Skeletal muscle satellite cell (primary cell): ENCODE measurements around the gene FOXP1.

Experiments used
- H3K27me3 ChIP-seq: 2 replicates; pipeline ENCODE4 v1.7.0; 2013; ENCODE audit warnings: low read length; ENCODE audit not compliant: control insufficient read depth, insufficient read depth
- H3K36me3 ChIP-seq: 2 replicates; pipeline ENCODE4 v1.7.0; 2013; ENCODE audit warnings: mild to moderate bottlenecking, control low read depth, low read length; ENCODE audit not compliant: insufficient read depth
- H3K4me1 ChIP-seq: 2 replicates; pipeline ENCODE4 v1.7.0; 2013; ENCODE audit warnings: low read length; ENCODE audit not compliant: control insufficient read depth, insufficient read depth
- H3K4me2 ChIP-seq: 2 replicates; pipeline ENCODE4 v1.7.0; 2013; ENCODE audit warnings: mild to moderate bottlenecking, low read length
- H3K4me3 ChIP-seq: 2 replicates; pipeline ENCODE4 v1.7.0; 2013; ENCODE audit warnings: low read length
- H3K9ac ChIP-seq: 2 replicates; pipeline ENCODE4 v1.7.0; 2013; ENCODE audit warnings: mild to moderate bottlenecking, low read depth, low read length, moderate library complexity
- H3K9me3 ChIP-seq: replicated peaks from 2 replicates; pipeline ENCODE4 v1.7.0; 2013; ENCODE audit warnings: mild to moderate bottlenecking, control low read depth, low read length

FOXP1 gene

GRCh38 chr3:71066356-71066755 lies 517.2 kb downstream of the FOXP1 start:
- peak overlapping the region; percentile 95 for H3K9ac ChIP-seq
- no peaks in the 10 kb centered on the region for H3K36me3 ChIP-seq
- peaks cover 41% of the 10 kb centered on the region for H3K4me1 ChIP-seq
- H3K27me3 ChIP-seq, result no peaks in the 10 kb centered on the region
- H3K4me2 ChIP-seq, result peak overlapping the region; percentile 88
- H3K9me3 ChIP-seq, result no peaks in the 10 kb centered on the region
- H3K4me3 ChIP-seq, result no peak overlapping the region

- Histone ChIP-seq H3K27me3 (no peaks in the 10 kb centered on the region), H3K4me1 (peaks cover 47% of the 10 kb centered on the region), H3K36me3 (no peaks in the 10 kb centered on the region), H3K4me2 (peak overlapping the region; percentile 88), H3K9me3 (no peaks in the 10 kb centered on the region), H3K9ac (peak overlapping the region; percentile 95), H3K4me3 (peak overlapping the region; percentile 79)
These were observed 517.8 kb downstream of the FOXP1 start for GRCh38 chr3:71065764-71066013.

DNA sequence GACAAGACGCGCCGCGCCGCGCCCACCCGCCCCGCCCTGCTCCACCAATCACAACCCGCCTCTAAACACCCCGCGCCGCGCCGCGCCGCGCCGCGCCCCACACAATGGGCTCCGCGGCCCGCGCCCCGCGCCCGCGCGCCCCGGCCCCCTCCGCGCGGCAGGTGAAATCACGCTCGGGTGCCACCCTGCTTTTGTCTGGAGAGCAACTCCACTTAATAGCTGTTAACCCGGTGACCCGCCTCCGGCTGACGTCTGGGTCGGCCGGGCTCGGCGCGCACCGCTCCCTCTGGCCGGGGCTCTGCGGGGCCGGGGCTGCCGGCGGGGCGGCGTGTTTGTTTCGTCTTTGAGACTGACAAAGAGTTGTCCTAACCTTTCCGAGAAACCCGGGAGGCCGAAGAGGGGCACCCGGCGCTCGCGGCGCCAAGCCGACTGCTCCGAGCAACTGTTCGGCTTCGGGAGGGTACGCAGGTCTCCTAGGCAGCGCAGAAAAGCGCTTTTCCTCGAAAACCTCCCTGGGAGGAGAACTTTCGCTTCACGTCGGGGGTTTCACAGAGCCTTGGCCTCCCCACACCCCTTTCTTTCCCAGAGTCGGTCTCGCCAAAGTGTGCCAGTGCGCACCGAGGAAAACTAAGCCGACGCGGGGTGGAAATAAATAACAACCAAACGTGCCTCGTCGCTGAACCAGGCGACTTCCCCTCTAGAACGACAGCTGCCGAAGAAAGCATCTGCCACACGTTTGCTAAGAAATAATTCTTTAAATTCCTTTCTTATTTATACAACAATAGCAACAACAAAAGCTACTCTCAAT lies 518.4 kb downstream of the FOXP1 start:
- Histone ChIP-seq H3K9me3 (no peaks in the 10 kb centered on the region), H3K4me3 (peak overlapping the region; percentile 79), H3K27me3 (no peaks in the 10 kb centered on the region), H3K4me1 (peaks cover 46% of the 10 kb centered on the region), H3K9ac (peak overlapping the region; percentile 95), H3K4me2 (peak overlapping the region; percentile 88), H3K36me3 (no peaks in the 10 kb centered on the region)

- H3K4me1 ChIP-seq, result peaks cover 39% of the 10 kb centered on the region
- H3K36me3 ChIP-seq, result no peaks in the 10 kb centered on the region
- peak overlapping the region; percentile 79 for H3K4me3 ChIP-seq
- H3K9me3 ChIP-seq, result no peaks in the 10 kb centered on the region
- peak overlapping the region; percentile 95 for H3K9ac ChIP-seq
- H3K27me3 ChIP-seq, result no peaks in the 10 kb centered on the region
- H3K4me2 ChIP-seq, result peak overlapping the region; percentile 88
These were observed 519.1 kb downstream of the FOXP1 start for GRCh38 chr3:71064291-71064955.

DNA sequence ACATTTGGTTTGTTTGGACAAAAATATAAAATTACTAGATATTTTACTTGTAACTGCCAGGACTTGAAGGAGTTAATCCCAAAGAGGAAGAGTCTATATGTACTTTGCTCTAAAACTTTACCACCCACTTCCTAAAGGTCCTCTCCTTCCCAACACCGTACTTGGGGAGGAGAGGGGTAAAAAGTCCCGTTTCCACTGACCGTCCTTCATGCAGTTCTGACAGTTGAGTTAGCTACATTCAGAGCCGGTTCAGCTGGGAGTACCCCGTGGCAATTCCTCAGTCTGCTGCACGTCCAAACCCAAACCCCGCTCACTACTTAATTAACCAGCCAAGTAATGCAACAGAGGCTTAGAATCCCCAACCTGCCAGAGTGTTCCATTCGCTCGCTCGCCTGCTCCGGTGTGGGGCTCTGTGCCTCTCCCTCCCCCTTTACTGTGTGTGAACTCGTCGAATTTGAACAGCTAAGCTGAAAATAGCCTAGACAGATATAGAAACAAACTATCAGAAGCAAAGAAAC lies 519.7 kb downstream of the FOXP1 start:
- no peaks in the 10 kb centered on the region for H3K9me3 ChIP-seq
- H3K9ac ChIP-seq, result peak overlapping the region; percentile 95
- H3K36me3 ChIP-seq, result no peaks in the 10 kb centered on the region
- peaks cover 42% of the 10 kb centered on the region for H3K4me1 ChIP-seq
- H3K4me2 ChIP-seq, result peak overlapping the region; percentile 88
- H3K27me3 ChIP-seq, result no peaks in the 10 kb centered on the region
- peak overlapping the region; percentile 79 for H3K4me3 ChIP-seq

- H3K4me3 ChIP-seq, result peak overlapping the region; percentile 79
- no peaks in the 10 kb centered on the region for H3K27me3 ChIP-seq
- peak overlapping the region; percentile 88 for H3K4me2 ChIP-seq
- peaks cover 44% of the 10 kb centered on the region for H3K4me1 ChIP-seq
- no peaks in the 10 kb centered on the region for H3K9me3 ChIP-seq
- peak overlapping the region; percentile 95 for H3K9ac ChIP-seq
- no peaks in the 10 kb centered on the region for H3K36me3 ChIP-seq
These were observed 520.4 kb downstream of the FOXP1 start for GRCh38 chr3:71062952-71063772.

DNA sequence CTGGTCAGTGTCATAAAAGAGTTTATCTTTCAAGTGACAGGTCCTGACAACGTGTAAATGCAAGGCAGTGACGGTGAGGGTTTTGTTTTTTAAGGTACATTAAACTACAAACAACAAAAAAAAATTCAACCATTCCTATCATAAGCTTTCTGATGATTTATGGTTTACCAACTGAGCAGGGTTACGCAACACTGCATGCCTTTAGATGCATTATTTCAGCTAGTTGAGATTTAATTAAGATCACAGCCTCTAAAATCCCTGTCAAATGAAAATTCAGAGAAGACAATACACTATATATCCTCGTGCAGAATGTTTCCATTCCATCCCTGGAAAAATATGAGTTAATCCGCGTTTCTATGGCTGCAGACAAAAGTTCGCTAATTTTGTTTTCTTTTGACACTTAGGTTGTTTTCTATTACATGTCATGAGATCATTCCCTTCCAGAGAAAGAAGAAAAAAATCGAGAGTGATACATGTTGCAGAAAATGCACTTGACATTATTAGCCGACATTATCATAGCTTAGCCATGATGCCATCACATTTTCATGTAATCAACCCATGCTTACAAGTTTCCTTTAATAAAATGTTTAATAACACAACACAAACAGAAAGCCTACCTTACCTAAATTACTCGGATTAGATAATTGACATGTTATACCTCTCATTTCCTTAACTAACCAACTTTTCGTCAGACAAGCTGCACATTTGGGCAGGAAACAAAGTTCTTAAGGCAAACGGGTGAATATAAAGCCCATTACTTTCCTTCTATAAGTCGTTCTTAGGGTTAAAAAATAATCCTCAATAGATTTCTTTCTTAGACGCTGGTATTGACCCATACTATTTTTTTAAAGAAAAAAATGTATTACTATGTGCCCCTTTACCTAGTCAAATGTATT lies 521.2 kb downstream of the FOXP1 start:
- peak overlapping the region; percentile 95 for H3K9ac ChIP-seq
- peaks cover 49% of the 10 kb centered on the region for H3K4me1 ChIP-seq
- H3K36me3 ChIP-seq, result no peaks in the 10 kb centered on the region
- no peaks in the 10 kb centered on the region for H3K27me3 ChIP-seq
- peak overlapping the region; percentile 88 for H3K4me2 ChIP-seq
- no peaks in the 10 kb centered on the region for H3K9me3 ChIP-seq
- H3K4me3 ChIP-seq, result peak overlapping the region; percentile 79

DNA sequence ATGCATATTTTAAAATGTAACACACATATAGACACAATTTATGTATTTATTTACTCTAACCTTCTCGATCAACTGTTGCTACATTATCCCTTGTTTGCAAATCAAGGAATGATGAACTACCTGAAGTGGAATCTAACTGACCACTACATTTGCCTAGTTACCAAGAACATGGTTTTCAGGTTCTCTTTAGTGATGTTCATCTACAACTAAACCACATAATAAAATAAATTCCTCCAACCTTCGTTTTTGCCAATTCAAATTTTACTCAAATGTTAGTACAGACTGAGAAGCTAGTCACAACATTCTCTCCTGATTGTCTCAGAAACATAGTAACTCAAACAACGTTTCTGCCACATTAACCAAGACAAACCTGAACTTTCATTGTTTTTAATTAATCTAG lies 521.9 kb downstream of the FOXP1 start:
- H3K9ac ChIP-seq, result peak overlapping the region; percentile 95

DNA sequence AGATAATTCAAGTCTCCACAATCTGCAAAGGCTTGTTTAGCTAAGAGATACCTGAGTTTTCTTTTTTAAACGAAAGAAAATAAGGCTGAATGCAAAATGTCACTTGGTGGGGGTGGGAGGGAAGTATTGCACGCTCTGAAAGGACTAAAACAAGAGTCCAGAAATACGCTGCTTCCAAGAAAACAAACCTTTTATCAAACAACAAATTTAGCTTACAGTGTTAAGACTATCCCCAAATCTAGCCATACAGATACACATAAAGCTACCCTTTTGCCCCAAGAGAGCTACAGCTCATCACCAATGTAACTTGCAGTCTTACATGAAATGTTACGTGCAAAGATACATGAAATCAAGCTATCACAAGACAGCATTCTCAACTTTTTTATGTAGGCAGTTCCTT lies 522.5 kb downstream of the FOXP1 start:
- Histone ChIP-seq H3K36me3 (no peaks in the 10 kb centered on the region), H3K4me2 (peak overlapping the region; percentile 88), H3K4me3 (no peak overlapping the region), H3K4me1 (peaks cover 49% of the 10 kb centered on the region), H3K27me3 (no peaks in the 10 kb centered on the region), H3K9me3 (no peaks in the 10 kb centered on the region), H3K9ac (no peak overlapping the region)

More for the DNA sequence above, 521.9 kb downstream of the FOXP1 start:
- Histone ChIP-seq H3K9me3 (no peaks in the 10 kb centered on the region), H3K4me3 (peak overlapping the region; percentile 79), H3K27me3 (no peaks in the 10 kb centered on the region), H3K36me3 (no peaks in the 10 kb centered on the region), H3K4me2 (peak overlapping the region; percentile 88), H3K4me1 (peaks cover 49% of the 10 kb centered on the region)

- H3K4me3 ChIP-seq, result no peak overlapping the region
- H3K9ac ChIP-seq, result no peak overlapping the region
These were observed 523.0 kb downstream of the FOXP1 start for GRCh38 chr3:71060536-71060935.

More at GRCh38 chr3:71060536-71060935, 523.0 kb downstream of the FOXP1 start:
- no peaks in the 10 kb centered on the region for H3K36me3 ChIP-seq
- no peak overlapping the region for H3K4me2 ChIP-seq
- H3K27me3 ChIP-seq, result no peaks in the 10 kb centered on the region
- peaks cover 49% of the 10 kb centered on the region for H3K4me1 ChIP-seq
- no peaks in the 10 kb centered on the region for H3K9me3 ChIP-seq
